GM18502 (cell line): ENCODE measurements around the gene MAGI2.

Source experiments
- ATAC-seq: cut with Tn5 transposase; IDR thresholded peaks from one replicate; pipeline ENCODE4 v1.9.1; 2021; ENCODE audit warnings: mild to moderate bottlenecking; ENCODE audit not compliant: unreplicated experiment, poor library complexity

The MAGI2 gene

DNA sequence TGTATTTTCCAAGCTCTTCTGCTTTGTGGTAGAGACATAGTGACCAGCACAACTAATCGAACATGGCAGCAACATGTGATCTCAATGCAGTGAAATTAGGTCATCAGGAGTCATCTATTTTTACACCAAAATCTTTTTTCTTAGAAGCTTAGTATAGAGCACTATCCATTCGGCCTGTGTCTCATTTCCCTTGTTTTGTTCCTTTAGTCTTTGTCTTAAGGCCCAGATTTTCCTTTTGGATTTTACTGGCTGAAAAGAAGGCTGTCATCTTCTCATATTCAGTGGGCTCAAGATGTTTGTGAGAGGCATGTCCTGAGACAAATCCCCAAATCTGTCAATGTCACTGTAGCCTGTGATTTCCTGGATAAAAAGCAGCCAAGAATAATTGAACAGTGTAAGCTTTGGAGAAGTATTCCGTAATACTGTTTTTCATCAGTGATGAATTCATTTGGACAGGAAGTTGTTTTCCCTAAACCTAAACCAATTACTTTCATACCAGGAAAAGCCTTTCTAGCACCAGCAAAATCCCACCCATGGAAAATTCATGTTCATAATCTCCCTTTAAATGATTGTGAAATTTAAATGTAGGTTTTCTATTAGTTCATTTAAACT is 55.2 kb downstream of the MAGI2 start:
- no peak for ATAC-seq

DNA sequence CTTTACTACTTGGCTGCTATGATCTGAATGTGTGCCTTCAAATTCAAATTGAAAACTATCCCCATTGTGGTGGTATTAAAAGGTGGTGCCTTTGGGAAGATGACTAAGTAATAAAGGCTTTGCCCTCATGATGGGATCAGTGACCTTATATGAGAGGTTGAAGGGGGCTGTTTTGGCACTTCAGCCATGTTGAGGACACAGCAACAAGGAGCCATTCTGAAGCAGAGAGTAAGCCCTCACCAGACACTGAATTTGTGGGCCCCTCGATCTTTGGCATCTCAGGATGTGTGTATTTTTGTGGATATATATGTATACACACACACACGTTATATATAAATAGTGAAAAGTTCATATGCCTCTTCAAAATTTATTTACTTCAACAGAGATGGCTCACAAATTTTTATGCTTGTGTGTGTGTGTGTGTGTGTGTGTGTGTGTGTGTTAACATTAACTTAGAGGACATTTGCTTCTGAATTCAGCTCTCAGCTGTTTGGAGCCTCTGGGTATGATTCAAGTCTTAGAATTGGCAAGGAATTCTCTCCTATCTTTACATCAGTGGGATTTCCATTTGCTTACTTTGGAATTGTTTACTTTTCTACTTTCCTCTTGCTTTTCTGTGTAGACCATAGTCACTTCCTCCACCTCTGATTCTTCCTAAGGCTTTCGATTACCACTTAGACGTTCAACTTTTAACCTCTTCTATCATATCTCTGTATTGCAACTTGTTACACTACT is 66.6 kb downstream of the MAGI2 start:
- ATAC-seq = no peak

DNA sequence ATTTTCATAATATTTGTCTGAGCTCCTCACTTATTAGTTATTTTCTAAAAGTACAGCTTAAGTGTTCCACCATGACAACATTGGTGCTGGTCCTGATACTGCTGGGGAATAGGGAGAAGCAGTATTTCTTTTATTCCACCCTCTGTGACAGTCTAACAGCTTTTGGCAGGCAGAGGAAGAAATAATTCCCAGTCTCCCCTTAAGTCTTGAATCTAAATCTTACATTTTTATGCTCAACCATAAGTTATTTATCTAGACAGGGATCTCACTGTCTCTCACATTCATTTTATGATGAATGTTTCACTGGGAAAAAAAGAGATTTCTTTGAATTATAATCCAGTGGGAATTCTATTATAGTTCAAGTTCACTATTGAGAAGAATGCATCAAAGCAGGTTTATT is 71.5 kb downstream of the MAGI2 start:
- no peak for ATAC-seq

DNA sequence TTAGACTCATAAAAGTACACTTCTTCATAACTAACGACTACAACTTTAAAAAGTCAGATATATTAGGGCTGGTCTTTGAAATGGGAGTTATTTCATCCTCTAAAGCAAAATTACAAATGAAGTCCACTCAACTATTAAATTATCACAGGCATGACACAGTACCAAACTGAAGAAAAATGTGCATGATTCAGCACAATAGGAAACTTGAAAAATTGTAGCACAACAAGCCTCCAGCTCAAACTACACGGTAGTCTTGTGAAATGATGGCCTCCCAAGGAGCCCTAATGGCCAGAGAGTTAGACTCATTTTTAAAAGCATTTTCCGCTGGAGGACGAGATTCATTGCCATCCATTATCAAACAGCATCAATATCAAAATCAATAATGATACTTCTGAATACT is 76.4 kb downstream of the MAGI2 start:
- ATAC-seq = no peak

DNA sequence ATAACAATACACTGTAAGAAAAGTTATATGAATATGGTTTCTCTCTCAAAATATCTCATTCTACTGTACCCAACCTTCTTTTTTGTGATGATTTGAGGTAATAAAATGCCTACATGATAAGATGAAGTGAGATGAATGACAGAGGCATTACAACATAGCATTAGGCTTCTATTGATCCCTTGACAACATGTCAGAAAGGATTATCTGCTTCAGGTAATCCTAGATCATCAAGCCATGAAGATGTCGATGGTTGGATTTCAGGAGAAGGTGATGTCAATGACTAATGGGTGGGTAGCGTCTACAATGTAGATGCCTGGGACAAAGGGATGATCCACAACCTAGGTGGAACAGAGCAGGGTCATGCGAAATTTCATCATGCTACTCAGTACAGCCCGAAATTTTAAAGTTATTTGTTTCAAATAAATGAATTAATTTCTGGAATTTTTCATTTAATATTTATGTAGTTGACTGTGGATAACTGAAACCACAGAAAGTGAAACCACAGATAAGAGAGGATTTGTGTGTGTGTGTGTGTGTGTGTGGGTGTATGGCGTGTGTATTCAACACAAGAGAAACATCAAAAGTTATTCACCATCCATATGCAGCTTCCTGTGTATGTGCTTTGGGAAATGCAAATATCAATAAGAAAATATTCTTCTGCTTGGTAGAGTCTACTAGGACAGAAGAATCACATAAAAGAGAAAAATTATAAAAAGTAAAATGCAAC is 77.0 kb downstream of the MAGI2 start:
- no peak for ATAC-seq

DNA sequence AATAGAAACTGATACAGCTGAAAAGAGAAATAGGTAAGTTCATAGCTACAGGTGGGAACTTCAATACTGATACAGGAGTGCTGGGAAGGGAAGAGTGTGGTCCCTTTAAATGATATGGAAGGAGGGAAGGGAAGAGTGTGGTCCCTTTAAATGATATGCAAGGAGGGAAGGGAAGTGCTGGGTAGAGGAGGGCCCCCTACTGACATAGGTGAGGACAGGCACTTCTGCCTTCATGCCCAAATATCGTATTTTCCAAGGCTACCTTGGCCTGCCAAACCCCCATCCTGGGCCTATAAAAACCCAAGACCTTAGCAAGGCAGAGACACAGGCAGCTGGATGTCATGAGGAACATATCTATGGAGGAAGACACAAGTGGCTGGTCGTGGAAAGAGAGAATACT is 92.3 kb downstream of the MAGI2 start:
- ATAC-seq = no peak

DNA sequence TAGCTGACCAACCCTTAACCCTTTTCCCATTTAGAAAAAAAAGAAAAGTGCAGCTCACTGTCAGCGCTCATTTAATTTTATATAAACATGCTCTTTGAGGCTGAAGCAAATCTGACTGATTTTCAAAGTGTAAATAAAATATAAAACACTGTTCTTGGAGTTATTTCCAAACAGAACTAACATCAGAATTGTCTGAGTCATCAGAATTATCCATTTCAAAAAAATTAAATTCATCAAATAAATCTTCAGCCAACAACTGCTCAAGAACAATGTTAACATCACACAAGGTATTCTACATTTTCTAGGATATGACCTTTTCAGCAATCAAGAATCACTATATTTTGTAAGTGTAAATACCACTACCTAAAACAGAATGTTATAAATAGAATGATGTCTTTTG is 93.6 kb downstream of the MAGI2 start:
- no peak for ATAC-seq

DNA sequence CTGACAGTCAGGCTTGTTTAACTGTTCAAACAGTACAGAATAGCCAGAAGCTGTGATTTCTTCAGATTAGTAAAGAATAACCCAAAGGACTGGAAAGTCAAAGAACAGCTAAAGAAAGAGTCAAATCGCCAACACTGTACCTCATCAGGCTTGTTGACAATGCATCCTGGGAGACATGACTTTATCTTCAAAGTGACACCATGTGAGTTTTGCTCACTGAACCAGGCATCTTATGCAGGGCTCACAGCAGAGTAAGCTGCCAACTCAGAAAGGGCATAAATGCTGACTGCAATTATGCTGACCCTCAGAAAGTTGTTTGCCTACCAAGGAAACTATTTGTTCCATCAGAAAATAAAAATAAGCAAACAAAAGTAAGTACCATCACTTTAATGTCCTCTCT is 96.4 kb downstream of the MAGI2 start:
- no peak for ATAC-seq

DNA sequence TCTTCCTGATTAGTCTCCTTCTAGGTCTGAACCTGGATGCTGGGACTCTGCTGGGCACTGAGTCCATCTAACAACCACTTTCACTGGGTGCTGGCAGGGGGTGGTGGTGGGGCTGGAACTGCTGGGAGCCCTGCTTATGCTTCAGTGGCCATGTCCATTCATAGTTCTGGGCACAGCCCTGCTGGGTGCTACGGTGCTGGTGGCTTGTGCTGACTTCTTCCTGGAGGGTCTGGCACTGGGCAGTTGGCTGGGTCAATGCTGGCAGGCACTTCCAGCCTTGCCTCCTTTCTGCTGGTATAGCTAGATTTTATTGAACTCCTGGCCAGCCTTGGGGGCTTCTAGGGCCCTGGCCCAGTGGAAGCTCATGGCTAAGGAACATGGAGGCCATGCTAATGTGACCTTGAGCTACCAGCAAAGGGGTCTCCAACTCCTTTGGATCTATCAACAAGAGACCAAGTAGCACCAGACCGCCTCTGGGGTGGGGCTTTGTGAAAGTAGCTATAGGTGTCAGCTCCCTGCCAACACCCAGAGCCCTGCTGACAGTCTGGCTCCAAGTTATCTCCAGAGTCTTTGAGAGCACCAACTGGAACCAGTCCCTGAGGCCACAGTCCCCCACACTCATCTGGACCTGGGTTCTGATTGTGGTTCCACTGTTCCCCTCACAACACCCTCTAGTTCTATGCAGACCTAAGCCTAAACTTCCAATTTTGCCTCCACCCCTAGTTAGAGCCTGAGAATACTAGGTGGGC is 99.6 kb downstream of the MAGI2 start:
- ATAC-seq = no peak

DNA sequence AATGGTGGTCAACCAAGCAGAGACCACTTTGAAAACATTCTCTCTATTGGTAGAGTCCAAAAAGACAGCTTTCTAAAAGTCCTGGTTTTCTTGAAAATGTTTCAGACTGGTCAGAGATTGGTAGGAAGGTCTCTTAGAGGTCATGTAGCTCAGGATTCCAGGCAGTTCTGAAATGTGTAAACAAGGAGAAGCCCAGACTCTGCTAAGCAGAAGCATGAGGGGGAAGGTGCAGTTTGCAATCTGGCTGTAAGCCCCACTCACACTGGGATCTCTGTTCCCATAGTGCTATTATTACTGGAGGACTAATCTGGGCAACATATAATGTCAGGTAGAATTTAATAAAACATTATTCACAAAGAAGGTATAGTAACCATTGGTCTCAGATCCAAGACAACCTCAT is 101.1 kb downstream of the MAGI2 start:
- ATAC-seq = no peak

DNA sequence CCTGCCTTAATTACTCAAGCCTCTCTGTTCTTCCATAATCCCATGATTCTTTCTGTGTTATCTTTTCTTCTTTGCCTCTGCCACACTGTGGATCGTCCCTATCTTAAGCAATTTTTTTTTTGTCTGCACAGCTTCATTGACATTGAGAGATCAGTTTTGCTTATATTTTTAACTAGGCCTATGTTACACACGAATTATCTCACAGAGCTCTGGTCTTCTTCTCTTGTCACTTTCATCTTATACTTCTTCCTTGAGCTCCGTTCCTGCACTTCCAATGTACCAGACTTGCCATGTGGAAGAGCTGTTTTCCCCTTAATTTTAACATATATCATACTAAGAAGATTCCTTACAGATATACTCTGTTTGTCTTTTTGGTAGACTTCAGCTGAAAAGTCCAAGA is 106.1 kb downstream of the MAGI2 start:
- ATAC-seq = no peak

DNA sequence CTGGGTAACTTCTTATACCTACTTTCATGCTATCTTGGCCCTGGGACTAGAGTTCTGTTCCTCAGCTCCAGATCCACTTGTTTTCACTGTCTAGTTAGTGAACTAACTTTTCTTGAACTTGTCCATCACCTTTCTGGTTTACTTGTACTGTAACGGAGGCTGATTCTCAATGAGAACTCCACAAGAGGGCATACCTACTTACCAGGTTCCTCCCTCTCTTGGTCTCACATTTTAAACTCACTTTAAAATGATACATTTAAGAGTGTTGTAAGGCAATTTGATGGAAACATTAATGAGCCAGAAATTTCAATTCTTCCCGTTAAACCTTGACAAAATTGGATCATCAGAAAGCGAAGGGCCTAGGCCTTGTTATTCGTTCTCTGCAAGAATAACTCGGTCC is 111.6 kb downstream of the MAGI2 start:
- no peak for ATAC-seq

DNA sequence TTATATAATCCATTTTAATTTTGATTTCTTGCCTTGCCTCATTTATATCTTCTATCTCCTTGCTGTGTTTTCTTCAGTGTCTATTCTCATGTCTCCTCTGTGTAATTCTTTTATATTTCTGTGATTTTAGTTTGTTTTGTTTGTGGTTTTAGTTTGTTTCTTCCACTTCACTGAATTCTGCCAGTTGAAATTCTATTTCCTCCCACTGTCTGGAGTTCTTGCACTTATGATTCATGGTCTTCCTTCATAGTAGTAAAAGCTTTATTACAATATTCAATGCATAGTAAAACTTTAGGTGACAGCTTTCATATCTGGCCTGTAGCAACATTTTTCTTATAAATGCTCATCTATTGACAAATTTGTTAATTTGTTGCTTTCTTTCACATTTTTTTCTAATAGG is 113.3 kb downstream of the MAGI2 start:
- no peak for ATAC-seq

DNA sequence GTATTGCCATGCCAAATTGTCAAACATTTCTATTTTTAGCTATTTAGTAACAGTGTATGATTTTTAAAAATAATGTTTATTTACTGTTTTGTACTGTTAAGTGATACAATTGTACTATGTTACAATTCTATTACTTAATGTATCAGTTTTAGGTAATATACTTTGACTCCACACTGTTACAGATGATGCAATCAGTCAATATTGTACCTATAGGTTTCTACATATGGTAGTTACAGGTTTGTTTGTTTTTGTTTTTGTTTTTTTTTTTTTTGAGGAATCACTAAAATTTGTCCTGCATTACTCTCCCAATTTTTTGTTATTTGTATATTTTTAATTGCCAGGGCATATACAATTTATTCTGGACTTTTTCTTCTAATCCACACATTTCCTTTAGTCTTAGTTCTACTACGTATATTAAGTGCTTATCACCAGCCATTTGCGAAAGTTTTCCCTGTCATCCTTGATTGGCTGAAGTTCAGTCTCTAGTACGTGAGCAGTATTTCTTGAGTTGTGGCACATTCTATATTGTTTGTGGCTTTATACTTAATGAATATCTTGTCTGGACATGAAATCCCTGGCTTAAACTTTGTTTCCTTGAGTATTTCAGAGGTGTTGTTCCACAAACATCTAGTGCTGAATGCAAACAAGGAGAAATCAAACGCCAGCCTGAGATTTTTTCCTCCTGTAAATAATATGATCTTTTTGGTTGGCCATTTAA is 114.1 kb downstream of the MAGI2 start:
- ATAC-seq = no peak

DNA sequence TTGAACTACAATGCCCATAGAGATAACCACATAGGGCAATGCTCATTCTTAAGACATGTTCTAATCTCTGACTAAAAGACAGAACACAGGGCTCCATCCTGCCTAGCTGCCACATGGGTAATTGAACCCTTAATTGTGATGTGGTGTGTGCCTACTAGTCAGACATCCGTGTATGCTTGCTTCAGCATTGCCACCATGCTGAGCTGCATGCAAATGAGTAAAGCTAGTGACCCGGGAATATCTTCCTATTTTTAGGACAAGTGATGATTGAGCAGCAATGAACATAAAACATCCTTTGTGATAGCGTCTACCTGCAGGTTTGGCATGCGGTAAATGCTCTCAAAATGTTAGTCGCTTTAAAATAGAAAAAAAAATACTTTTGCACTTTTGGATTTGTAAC is 115.8 kb downstream of the MAGI2 start:
- ATAC-seq = no peak

DNA sequence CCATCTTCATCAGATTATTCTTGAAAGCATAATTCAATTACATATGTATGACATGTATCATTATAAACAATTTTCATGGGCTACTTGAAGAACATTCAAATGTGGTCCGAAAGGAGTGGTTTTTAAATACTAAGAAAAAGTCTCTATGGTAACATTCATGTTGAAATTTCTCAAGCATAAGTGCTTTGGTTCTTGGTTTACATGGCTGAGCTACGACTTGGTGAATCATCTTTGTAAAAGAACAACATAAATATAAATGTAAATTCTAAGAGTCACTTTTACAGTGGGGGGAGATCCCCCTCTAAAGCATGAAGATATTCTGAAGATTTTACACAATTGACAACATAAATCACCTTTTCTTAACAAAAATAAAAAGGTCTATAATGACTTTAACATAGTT is 118.6 kb downstream of the MAGI2 start:
- no peak for ATAC-seq

DNA sequence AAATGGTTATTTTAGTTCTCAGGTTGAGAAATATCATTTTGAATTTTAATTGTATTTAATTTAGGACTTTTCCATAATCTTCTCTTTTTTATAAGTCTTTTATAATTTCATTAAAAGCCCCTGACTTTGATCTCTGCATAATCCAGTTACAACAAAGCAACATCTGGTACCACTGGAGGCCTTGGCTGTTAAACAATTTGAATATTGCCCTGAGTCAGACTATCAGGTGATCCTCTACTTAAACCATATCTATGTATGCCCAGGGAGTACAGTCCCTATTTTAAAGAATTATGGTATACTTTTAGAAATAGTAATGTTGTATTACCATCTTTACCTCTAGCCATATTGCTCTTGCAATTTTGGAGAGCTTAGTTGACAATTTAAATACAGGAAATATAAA is 119.1 kb downstream of the MAGI2 start:
- ATAC-seq = no peak

DNA sequence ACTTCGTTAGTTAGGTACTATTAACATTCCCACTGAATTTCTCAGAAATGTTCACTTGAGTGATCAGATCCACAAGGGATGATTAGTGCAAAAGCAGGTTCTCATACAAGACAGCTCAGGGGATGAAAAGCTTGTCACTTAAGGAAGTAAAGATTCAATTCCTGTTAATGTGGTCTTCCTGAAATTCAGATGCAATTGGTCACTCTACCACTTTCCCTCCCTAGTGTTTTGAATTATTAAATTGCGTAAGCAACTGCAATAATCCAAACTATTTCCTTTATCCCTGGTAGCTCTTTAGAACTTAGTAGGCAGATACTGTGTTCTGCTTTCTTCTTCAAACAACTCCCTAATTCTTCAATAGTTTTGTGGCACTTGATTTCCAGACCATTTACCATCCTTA is 121.4 kb downstream of the MAGI2 start:
- ATAC-seq = no peak

DNA sequence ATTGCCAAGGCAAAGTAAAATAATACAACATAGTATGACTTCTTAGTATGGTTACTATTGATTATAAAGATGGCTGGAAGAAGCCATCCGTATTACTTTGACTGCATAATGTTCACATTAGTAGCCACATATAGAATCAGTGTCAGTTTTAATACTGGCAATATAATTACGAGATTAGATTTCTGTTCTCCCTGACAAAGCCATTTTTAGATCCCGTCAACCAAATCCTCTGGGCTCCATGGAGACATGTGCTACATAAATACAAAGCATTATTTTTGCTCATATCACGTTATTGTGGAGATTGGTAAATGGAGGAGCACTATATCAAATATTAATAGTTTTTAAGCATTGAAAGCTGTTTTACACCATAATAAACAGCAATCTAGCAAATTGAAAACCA is 124.0 kb downstream of the MAGI2 start:
- ATAC-seq = no peak

DNA sequence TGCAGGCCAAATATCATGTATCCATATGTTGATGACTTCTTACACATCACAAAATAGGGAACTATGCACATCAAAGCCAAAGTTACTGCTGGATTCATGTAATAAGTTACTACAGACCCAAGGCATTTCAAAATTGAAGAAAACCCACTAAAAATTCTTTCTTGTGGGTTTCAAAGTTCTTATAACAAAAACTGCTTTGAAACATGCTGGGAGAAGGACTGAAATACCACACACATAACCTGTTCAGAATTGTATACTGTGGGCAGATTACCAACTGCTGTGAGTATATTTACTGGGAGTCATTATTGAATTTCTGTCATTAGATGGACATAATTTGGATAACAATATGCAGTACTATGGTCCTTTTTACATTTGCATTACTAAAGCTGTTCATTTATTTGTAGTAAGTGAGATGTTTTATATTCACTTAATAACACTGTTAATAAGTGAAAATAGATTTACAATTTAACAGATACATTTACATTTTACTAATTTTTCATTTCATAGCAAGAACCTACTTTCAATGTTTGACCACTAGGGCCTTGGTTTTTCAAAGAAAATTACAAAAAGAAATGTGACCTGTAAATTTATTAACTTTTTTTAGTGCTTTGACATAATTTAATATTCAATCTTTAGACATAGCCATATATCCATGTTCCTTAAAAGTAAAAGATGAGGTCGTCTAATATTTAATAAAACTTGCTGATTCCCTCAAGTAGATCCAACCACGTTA is 132.6 kb downstream of the MAGI2 start:
- ATAC-seq = no peak
